ENCODE data around the gene TTPAL.
A peak's percentile ranks its signal among the peaks of the same experiment; 100 is the strongest.

TTPAL gene, protein sequence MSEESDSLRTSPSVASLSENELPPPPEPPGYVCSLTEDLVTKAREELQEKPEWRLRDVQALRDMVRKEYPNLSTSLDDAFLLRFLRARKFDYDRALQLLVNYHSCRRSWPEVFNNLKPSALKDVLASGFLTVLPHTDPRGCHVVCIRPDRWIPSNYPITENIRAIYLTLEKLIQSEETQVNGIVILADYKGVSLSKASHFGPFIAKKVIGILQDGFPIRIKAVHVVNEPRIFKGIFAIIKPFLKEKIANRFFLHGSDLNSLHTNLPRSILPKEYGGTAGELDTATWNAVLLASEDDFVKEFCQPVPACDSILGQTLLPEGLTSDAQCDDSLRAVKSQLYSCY

DNA sequence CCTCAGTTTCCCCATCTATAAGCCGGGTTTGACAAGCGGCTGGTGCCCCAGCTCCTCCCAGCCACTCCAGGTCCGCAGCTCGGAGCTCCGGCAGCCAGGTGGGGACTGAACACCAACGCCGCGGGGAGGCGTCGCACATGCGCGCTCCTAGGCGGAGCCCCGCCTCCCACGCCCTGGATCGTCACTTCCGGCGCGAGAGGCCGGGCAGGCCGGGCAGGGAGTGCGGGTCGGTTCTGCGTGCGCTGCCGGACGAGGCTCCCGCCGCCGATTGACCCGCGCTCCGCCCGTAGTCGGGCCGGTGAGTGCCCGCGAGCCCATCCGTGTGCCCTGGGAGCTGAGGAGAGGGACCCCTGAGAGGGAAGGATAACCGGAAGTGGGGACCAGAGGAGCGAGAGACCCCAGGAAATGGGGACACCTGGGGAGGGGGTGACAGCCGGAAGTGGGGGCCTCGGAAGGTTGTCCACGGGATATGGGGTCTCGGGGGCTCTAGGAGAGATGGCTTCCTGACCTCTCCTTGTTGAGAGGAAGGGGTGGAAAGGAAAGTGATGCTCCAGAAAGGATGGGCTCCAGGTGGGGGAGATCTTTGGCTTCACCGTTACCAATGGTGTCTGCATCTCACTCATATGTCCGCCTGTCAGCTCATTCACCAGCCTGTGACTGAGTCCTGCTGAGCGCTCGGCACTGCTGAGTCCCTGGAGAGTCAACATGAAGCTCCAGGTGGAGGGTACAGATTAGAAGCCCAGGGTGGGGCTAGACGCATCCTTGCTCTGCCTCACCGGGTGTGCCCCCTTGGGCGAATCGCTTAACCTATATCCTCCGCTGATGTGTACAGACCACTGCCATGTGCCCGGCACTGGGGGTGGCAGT is at the start of gene TTPAL:
TTPAL (plus strand) TSS at position 181 of the 867 bp plus-strand sequence. CDS start 4,126 bp downstream, outside the sequence.
- DNase-seq (ENCODE audit: low read depth, low spot score) = peak; percentile 53
- H3K27ac ChIP-seq = peak within 1 kb of the TSS; percentile 78

DNA sequence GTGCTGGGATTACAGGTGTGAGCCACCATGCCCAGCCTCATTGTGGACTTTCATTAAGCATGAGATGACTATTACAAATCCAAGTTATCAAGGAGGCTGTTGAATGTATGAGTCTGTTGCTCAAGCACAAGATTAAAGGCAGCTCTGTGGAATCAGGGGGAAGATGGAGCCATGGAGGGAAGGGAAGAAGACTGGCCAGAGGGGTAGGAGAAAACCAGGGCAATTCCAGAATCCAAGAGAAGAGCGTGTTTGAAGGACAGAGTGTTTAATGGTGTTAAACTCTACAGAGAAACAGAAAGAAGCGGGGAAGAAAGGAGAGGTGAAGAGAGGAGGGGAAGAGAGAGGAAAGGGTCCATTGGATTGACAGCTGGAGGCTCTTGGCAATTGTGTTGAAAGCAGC is 49.8 kb upstream of the TTPAL start:
- H3K27ac ChIP-seq = no peak overlapping the region
- DNase-seq (ENCODE audit: low read depth, low spot score) = no peak

GRCh38 chr20:44426879-44427790 is 48.5 kb upstream of the TTPAL start:
- DNase-seq (ENCODE audit: low read depth, low spot score) = no peak

GRCh38 chr20:44427804-44428173 is 47.9 kb upstream of the TTPAL start:
- no peak overlapping the region for H3K27ac ChIP-seq
- no peak for DNase-seq (ENCODE audit: low read depth, low spot score)

More at GRCh38 chr20:44426879-44427790, 48.5 kb upstream of the TTPAL start:
- H3K27ac ChIP-seq = no peak overlapping the region

DNA sequence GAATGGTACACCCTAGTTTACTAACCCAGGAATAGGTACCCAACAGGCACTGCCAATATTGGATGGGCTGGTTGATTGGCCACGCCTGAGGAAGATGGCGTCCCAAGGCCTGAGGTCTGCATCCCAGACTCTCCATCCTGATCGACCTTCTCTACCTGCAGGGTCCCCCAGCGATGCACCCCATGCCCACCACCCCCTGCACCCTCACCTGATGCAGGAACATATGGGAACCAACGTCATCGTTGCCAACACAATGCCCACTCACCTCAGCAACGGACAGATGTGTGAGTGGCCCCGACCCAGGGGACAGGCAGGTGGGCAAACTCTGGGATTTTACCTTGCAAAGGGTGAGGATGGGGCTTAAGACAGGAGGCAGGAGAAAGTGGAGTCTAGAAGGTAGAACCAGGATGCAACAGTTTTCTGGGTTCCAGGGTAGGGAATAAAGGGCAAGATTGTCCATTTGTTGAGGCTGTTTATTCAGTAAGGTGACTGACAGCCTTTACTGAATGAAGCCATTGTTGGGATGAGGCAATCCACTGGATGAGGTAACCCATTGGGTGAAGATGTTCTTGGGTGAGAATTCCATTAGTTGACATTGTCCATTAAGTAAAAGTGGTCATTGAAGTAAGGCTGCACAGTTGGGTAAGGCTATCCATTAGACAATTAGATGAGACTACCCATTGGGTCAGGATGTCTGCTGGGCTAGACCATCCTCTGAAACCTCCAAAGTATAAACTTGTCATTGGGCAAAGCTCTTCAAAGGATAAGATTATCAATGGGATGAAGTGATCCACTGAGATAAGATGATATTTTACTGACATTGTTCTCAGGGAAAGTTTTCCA is 47.3 kb upstream of the TTPAL start:
- no peak overlapping the region for H3K27ac ChIP-seq
- no peak for DNase-seq (ENCODE audit: low read depth, low spot score)

- H3K27ac ChIP-seq = no peak overlapping the region
- DNase-seq (ENCODE audit: low read depth, low spot score) = no peak
These were observed 46.7 kb upstream of the TTPAL start for GRCh38 chr20:44429017-44429339.

DNA sequence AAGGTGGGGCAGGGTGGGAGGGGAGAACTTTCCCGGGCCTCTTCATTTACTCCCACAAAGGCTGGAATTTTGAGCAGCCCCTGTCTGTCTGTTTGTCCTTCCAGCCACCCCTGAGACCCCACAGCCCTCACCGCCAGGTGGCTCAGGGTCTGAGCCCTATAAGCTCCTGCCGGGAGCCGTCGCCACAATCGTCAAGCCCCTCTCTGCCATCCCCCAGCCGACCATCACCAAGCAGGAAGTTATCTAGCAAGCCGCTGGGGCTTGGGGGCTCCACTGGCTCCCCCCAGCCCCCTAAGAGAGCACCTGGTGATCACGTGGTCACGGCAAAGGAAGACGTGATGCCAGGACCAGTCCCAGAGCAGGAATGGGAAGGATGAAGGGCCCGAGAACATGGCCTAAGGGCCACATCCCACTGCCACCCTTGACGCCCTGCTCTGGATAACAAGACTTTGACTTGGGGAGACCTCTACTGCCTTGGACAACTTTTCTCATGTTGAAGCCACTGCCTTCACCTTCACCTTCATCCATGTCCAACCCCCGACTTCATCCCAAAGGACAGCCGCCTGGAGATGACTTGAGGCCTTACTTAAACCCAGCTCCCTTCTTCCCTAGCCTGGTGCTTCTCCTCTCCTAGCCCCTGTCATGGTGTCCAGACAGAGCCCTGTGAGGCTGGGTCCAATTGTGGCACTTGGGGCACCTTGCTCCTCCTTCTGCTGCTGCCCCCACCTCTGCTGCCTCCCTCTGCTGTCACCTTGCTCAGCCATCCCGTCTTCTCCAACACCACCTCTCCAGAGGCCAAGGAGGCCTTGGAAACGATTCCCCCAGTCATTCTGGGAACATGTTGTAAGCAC is 46.0 kb upstream of the TTPAL start:
- no peak for DNase-seq (ENCODE audit: low read depth, low spot score)
- no peak overlapping the region for H3K27ac ChIP-seq

GRCh38 chr20:44430270-44431065 is 45.2 kb upstream of the TTPAL start:
- H3K27ac ChIP-seq = no peak overlapping the region
- DNase-seq (ENCODE audit: low read depth, low spot score) = no peak

DNA sequence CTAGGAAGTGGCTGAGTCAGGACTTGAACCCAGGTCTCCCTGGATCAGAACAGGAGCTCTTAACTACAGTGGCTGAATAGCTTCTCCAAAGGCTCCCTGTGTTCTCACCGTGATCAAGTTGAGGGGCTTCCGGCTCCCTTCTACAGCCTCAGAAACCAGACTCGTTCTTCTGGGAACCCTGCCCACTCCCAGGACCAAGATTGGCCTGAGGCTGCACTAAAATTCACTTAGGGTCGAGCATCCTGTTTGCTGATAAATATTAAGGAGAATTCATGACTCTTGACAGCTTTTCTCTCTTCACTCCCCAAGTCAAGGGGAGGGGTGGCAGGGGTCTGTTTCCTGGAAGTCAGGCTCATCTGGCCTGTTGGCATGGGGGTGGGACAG is 44.6 kb upstream of the TTPAL start:
- no peak for DNase-seq (ENCODE audit: low read depth, low spot score)
- H3K27ac ChIP-seq = no peak overlapping the region

DNA sequence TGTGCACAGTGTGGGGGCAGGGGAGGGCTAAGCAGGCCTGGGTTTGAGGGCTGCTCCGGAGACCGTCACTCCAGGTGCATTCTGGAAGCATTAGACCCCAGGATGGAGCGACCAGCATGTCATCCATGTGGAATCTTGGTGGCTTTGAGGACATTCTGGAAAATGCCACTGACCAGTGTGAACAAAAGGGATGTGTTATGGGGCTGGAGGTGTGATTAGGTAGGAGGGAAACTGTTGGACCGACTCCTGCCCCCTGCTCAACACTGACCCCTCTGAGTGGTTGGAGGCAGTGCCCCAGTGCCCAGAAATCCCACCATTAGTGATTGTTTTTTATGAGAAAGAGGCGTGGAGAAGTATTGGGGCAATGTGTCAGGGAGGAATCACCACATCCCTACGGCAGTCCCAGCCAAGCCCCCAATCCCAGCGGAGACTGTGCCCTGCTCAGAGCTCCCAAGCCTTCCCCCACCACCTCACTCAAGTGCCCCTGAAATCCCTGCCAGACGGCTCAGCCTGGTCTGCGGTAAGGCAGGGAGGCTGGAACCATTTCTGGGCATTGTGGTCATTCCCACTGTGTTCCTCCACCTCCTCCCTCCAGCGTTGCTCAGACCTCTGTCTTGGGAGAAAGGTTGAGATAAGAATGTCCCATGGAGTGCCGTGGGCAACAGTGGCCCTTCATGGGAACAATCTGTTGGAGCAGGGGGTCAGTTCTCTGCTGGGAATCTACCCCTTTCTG is 44.0 kb upstream of the TTPAL start:
- DNase-seq (ENCODE audit: low read depth, low spot score) = no peak
- no peak overlapping the region for H3K27ac ChIP-seq

- H3K27ac ChIP-seq = no peak overlapping the region
- no peak for DNase-seq (ENCODE audit: low read depth, low spot score)
These were observed 42.8 kb upstream of the TTPAL start for GRCh38 chr20:44432618-44433577.

DNA sequence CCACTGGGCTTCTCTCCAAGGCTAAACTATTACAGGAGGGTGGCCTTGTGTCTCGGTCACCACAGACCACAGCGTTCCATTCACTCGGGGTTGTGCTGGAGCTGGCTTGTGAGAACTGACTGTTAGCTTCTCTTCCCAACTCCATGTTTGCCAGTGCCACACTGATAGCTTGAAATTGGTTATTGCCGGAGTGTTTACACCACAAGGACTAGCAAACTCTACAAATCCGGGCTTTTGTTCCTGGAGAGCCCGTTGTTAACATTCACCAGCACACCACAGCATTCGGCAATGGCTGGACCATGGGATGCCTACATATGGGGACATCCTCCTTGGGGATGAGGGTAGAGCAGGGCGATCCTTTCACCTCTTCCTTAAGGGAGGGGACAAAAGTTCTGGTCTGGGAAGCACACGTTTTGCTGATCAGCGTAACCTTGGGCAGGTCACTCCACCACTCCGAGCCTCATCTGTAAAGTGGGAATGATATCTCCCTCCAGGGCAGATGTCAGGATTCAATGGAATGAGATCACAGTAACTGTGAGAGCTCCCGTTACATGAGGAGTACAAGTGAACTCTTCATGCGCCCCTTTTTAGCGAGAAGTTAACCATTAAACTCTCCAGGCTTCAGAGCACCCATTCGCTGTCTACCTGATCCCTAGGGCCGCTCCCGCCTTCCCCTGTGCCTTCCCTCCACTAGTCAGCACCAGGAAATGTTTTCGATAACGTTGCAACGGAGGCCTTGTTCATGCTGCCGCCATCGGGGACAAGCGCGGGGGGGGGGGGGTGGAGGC is 41.7 kb upstream of the TTPAL start:
- no peak overlapping the region for H3K27ac ChIP-seq
- DNase-seq (ENCODE audit: low read depth, low spot score) = no peak

- no peak for DNase-seq (ENCODE audit: low read depth, low spot score)
- H3K27ac ChIP-seq = no peak overlapping the region
These were observed 39.9 kb upstream of the TTPAL start for GRCh38 chr20:44435630-44436335.

DNA sequence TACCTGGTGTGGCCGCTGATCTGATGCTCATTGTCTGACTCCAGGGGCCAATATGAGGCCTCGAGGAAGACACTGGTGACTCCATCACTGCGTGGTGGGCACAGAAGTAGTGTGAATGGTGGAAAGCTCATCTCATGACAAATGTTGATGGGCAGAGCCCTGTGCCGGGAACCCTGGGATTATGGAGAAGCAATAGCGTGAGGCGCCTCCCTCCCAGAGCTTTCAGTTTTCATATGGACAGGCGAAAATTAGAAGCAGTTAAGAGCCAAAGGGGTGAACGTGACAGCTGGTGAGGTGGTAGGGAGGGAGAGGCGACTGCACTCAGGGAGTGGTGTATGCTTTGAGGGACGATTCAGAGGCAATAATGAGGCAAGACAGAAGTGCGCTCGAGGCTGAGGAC is 39.3 kb upstream of the TTPAL start:
- H3K27ac ChIP-seq = no peak overlapping the region
- no peak for DNase-seq (ENCODE audit: low read depth, low spot score)

GRCh38 chr20:44437497-44437896 is 38.2 kb upstream of the TTPAL start:
- DNase-seq (ENCODE audit: low read depth, low spot score) = no peak

More at GRCh38 chr20:44437497-44437896, 38.2 kb upstream of the TTPAL start:
- H3K27ac ChIP-seq = no peak overlapping the region
